Measurements from ENCODE around the gene SERTAD2.

DNA sequence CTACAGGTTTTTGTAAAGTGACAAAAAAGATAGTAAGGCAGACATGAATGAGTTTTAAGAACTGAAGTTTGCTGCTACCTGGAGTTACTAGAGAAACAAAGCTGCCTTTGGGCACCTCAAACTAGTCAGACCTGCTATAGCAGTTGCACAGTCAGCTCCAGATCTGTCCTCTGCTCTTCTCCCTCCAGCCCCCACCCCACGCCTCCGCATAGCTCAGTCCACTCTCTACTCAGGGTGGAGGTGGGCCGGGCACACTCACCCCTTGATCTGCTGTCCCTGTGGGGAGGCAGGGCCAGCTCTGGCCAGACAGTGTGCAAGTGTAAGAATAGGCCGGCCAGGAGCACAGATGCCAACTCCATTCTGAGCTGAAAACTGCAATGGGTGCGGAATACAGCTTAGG is 4.1 kb downstream of the SERTAD2 start:
- TF ChIP-seq, protein P1, sequence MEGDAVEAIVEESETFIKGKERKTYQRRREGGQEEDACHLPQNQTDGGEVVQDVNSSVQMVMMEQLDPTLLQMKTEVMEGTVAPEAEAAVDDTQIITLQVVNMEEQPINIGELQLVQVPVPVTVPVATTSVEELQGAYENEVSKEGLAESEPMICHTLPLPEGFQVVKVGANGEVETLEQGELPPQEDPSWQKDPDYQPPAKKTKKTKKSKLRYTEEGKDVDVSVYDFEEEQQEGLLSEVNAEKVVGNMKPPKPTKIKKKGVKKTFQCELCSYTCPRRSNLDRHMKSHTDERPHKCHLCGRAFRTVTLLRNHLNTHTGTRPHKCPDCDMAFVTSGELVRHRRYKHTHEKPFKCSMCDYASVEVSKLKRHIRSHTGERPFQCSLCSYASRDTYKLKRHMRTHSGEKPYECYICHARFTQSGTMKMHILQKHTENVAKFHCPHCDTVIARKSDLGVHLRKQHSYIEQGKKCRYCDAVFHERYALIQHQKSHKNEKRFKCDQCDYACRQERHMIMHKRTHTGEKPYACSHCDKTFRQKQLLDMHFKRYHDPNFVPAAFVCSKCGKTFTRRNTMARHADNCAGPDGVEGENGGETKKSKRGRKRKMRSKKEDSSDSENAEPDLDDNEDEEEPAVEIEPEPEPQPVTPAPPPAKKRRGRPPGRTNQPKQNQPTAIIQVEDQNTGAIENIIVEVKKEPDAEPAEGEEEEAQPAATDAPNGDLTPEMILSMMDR (IDR thresholded peaks at IDR 0.05; ENCODE audit: insufficient read depth, low read length), result no peak
- TF ChIP-seq POLR2AphosphoS5 (IDR thresholded peaks at IDR 0.05; ENCODE audit: low read depth), result no peak
- TF ChIP-seq, protein P2, sequence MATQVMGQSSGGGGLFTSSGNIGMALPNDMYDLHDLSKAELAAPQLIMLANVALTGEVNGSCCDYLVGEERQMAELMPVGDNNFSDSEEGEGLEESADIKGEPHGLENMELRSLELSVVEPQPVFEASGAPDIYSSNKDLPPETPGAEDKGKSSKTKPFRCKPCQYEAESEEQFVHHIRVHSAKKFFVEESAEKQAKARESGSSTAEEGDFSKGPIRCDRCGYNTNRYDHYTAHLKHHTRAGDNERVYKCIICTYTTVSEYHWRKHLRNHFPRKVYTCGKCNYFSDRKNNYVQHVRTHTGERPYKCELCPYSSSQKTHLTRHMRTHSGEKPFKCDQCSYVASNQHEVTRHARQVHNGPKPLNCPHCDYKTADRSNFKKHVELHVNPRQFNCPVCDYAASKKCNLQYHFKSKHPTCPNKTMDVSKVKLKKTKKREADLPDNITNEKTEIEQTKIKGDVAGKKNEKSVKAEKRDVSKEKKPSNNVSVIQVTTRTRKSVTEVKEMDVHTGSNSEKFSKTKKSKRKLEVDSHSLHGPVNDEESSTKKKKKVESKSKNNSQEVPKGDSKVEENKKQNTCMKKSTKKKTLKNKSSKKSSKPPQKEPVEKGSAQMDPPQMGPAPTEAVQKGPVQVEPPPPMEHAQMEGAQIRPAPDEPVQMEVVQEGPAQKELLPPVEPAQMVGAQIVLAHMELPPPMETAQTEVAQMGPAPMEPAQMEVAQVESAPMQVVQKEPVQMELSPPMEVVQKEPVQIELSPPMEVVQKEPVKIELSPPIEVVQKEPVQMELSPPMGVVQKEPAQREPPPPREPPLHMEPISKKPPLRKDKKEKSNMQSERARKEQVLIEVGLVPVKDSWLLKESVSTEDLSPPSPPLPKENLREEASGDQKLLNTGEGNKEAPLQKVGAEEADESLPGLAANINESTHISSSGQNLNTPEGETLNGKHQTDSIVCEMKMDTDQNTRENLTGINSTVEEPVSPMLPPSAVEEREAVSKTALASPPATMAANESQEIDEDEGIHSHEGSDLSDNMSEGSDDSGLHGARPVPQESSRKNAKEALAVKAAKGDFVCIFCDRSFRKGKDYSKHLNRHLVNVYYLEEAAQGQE (IDR thresholded peaks at IDR 0.05; ENCODE audit: insufficient replicate concordance, low read depth), result no peak
